Activated naive CD8-positive, alpha-beta T cell treated with anti-CD3 and anti-CD28 coated beads for 36 hours (primary cell): ENCODE measurements around the gene SDK1. TPM values are rescaled to one million over a fixed set of nuclear protein-coding genes. Genes with fewer than 3 reads are reported as not detected.

Experiments
- DNase-seq: peaks from one replicate; pipeline ENCODE4 v3.0.0; 2021
- H3K27ac Mint-ChIP-seq: one replicate; pipeline ENCODE4 v1.8.0; 2022; ENCODE audit warnings: mild to moderate bottlenecking, moderate library complexity, mixed read lengths
- H3K27me3 Mint-ChIP-seq: one replicate; pipeline ENCODE4 v1.8.0; 2022; ENCODE audit warnings: mild to moderate bottlenecking, mixed read lengths
- H3K36me3 Mint-ChIP-seq: one replicate; pipeline ENCODE4 v1.8.0; 2021; ENCODE audit warnings: mild to moderate bottlenecking, mixed read lengths
- H3K4me1 Mint-ChIP-seq: one replicate; pipeline ENCODE4 v1.8.0; 2021; ENCODE audit warnings: mixed read lengths
- H3K4me3 Mint-ChIP-seq: one replicate; pipeline ENCODE4 v1.8.0; 2022; ENCODE audit warnings: mild to moderate bottlenecking, moderate library complexity, mixed read lengths
- H3K9me3 Mint-ChIP-seq: one replicate; pipeline ENCODE4 v1.8.0; 2022; ENCODE audit warnings: mixed read lengths
- total RNA-seq, 2 experiments: library from RNA; stranded (reverse); gene quantifications; one replicate each; pipeline ENCODE4 v1.2.3, GENCODE V29; 2021

The SDK1 gene
- total RNA-seq, 2 experiments from 2014 or later = 0.49 to 0.54 TPM

DNA sequence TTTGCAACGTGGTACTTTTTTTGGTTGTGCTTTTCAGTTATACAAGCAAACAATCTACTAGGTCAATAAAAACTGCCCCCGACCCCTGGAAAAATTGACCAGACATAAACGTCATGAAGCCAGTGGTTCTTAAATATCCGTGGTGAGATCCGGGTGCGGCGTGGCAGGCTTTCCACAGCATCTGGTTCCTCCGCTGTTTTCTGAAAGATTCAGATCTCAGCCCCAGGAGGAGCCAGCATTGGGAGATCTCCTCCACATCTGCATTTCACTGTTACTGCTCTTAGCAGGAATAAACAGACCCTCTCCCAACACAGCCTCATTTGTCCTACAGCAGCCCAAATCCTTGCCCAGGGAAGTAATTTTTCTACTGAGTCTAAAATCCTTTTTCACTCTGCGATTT lies 716.7 kb downstream of the SDK1 start:
- Mint-ChIP-seq H3K27ac (no peak overlapping the region), H3K9me3 (peaks cover 4% of the 10 kb centered on the region), H3K4me1 (no peaks in the 10 kb centered on the region), H3K4me3 (no peak overlapping the region), H3K36me3 (no peaks in the 10 kb centered on the region), H3K27me3 (peaks cover 4% of the 10 kb centered on the region)
- DNase-seq = no peak

DNA sequence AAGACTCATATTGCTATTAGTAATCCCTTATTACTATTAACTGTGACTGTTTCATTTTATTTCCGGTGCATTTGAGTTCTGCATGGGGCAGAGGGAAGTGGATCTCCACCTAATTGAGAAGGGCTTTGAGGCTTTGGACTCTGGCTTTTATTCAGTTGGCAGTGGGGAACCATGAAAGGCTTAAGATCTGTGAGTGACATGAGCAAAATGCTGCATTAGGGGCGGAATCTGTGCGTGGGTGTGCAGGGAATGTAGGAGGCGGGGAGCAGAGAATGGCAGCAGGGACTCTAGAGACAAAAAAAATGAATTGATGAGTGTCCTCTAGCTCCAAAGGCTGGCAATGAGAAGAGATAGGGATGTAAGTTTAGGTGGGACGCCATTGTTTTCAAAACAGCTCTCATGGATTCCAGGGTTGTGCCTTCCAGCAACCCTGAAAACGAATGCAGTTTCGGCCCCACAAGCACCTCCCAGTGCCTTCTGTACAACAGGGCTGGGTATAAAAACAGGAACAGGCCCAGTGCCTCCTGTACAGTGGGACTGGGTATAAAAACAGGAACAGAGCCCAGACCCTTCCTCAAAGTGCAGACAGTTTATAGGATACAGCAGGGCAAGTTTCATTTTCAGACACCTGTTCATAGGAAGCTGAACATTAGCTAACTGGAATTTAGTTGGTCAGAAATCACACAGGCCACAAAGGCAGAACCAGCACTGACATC lies 717.7 kb downstream of the SDK1 start:
- Mint-ChIP-seq H3K4me3 (no peak overlapping the region), H3K9me3 (peaks cover 4% of the 10 kb centered on the region), H3K27me3 (peaks cover 4% of the 10 kb centered on the region), H3K27ac (no peak overlapping the region), H3K36me3 (no peaks in the 10 kb centered on the region), H3K4me1 (no peaks in the 10 kb centered on the region)
- DNase-seq = no peak

DNA sequence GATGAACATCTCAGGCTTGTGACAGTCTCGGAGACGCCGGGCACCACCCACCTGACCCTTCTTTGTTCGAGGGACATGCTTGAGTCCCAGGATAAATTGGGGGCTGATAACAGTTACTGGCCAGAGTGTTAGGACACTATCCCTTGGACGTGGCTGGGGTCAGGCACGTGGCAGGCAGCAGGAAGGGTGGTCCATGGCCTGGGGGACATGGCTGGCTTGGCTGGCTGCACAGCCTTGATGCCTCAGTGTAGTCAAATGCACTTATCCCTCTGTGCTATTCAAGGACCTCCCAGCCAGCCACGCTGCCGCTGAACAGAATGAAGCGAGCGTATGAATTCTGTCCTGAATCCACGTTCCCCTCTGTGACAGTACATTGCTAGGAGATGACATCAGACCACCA lies 719.0 kb downstream of the SDK1 start:
- H3K27ac Mint-ChIP-seq = no peak overlapping the region
- peaks cover 4% of the 10 kb centered on the region for H3K9me3 Mint-ChIP-seq
- peaks cover 2% of the 10 kb centered on the region for H3K27me3 Mint-ChIP-seq
- H3K4me3 Mint-ChIP-seq = no peak overlapping the region
- no peaks in the 10 kb centered on the region for H3K4me1 Mint-ChIP-seq
- no peaks in the 10 kb centered on the region for H3K36me3 Mint-ChIP-seq
- no peak for DNase-seq

DNA sequence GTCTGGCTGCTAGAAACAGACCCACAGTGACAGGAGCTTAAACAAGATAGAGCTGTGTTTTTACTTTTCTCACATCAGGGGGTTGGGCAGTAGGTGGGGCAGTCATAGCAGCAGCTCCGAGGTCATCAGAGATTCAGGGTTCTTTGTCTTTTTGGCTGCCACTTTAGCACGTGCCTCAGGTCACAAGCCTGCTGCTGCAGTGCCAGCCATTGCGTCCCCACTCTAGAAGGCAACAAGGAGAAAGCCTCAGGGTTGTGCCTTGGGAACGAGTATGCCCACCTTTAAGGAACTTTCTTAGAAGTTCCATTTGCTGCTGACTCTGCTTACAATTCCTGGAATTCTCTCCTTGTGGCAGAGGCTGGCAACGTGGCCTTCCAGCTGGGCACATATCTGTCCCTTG lies 720.4 kb downstream of the SDK1 start:
- H3K4me1 Mint-ChIP-seq = no peaks in the 10 kb centered on the region
- no peak for DNase-seq
- H3K36me3 Mint-ChIP-seq = no peaks in the 10 kb centered on the region
- peaks cover 4% of the 10 kb centered on the region for H3K9me3 Mint-ChIP-seq
- H3K4me3 Mint-ChIP-seq = no peak overlapping the region
- H3K27ac Mint-ChIP-seq = no peak overlapping the region
- no peaks in the 10 kb centered on the region for H3K27me3 Mint-ChIP-seq

DNA sequence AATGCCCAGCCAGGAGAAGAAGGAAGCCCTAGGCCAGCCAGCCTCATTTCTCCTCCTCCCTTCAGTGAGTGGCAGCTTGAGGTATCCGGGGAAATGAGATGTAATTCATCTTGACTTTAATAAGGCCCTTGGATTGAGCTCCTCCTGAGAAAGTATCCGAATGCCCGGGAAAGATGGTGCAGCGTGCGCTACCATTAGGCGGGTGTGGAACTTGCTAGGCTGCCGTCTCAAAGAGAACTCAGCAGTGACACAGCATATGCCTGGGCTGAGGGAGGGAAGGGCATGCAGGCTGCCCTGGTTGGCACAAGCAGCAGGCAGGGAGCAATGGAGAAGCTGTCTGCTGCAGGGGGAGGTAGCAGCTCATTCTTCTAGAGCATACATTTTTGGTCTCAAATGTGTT lies 721.2 kb downstream of the SDK1 start:
- H3K36me3 Mint-ChIP-seq = no peaks in the 10 kb centered on the region
- no peak for DNase-seq
- no peak overlapping the region for H3K4me3 Mint-ChIP-seq
- H3K27me3 Mint-ChIP-seq = no peaks in the 10 kb centered on the region
- no peaks in the 10 kb centered on the region for H3K4me1 Mint-ChIP-seq
- H3K9me3 Mint-ChIP-seq = peaks cover 4% of the 10 kb centered on the region
- H3K27ac Mint-ChIP-seq = no peak overlapping the region

DNA sequence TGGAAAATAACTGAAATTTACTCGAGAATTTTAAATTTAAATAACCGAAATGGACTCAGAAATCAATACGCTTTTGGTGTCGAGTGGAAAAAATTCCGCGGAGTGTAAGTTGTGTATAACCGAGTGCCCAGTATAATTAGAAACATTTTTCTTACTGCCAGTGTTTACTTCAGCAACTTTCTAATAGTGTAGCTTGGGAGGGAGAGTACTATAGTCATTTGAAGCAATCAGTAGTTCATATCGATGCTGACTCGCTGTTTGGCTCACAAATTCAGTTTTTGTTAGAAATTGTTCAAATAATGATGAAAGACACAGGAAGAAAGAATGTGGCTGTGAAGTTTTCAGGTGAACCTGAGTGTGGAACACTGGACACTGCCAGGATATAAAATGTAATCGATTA lies 722.5 kb downstream of the SDK1 start:
- H3K4me3 Mint-ChIP-seq = no peak overlapping the region
- no peaks in the 10 kb centered on the region for H3K27me3 Mint-ChIP-seq
- DNase-seq = no peak
- no peaks in the 10 kb centered on the region for H3K4me1 Mint-ChIP-seq
- H3K27ac Mint-ChIP-seq = no peak overlapping the region
- H3K9me3 Mint-ChIP-seq = peaks cover 4% of the 10 kb centered on the region
- no peaks in the 10 kb centered on the region for H3K36me3 Mint-ChIP-seq

DNA sequence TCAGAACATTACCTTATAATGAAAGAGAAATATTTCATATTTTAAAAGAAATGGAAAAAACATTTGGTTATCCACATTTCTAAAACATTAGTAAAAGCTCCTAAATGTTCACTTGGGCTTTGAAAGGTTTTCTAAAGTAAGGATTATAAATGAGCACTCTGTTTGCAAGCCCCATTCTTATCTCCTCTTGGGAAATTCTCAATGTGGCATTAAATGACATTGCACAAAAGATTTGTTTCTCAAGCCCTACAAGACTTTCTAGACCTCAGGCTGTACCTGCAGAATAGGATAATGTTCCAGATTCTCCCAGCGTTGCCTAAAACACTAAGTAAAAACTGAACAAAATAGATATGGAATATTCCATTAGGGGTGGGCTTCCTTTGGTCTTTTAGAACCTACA lies 723.1 kb downstream of the SDK1 start:
- no peak overlapping the region for H3K4me3 Mint-ChIP-seq
- H3K27me3 Mint-ChIP-seq = no peaks in the 10 kb centered on the region

DNA sequence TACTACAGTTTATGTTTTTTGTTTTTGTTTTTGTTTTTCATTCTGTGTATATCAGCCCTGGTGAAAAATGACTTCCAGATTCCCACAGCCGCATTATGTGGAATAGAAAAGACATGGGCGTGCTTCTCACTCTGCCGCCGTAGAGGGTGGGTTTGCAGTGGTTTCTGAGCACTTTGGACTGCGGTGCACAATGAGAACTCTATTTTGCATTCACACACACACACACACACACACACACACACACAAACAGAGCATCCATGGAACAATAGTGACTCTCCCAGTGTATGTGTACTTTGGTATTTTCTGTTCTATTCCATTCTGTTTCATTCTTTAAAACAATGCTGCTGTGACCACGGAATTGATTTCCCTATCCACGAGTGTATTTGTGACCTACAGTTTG lies 723.8 kb downstream of the SDK1 start:
- Mint-ChIP-seq H3K36me3 (no peaks in the 10 kb centered on the region), H3K27me3 (no peaks in the 10 kb centered on the region), H3K4me3 (no peak overlapping the region), H3K27ac (no peak overlapping the region), H3K4me1 (no peaks in the 10 kb centered on the region), H3K9me3 (no peaks in the 10 kb centered on the region)
- DNase-seq = no peak

More for the DNA sequence above, 723.1 kb downstream of the SDK1 start:
- Mint-ChIP-seq H3K9me3 (peaks cover 2% of the 10 kb centered on the region), H3K4me1 (no peaks in the 10 kb centered on the region), H3K36me3 (no peaks in the 10 kb centered on the region), H3K27ac (no peak overlapping the region)
- no peak for DNase-seq

DNA sequence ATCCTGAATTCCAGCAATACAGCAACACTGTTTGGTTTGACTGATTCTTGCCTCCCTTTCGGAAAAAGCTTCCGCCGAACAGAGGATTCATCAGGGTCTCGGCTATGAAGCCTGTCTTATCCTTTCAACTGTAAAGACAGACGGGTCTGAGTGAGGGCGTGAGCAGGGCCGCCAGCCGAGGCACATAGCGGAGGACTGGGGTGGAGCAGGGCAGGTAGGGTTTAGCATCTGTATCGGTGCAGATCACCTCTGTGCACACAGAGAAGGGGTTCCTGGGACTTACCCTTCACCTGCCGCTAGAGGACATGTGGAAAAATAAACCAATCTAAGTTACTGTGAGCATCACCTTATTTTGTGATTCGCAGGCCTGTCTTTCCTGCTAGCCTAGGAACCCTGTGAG lies 724.2 kb downstream of the SDK1 start:
- H3K4me1 Mint-ChIP-seq = no peaks in the 10 kb centered on the region

DNA sequence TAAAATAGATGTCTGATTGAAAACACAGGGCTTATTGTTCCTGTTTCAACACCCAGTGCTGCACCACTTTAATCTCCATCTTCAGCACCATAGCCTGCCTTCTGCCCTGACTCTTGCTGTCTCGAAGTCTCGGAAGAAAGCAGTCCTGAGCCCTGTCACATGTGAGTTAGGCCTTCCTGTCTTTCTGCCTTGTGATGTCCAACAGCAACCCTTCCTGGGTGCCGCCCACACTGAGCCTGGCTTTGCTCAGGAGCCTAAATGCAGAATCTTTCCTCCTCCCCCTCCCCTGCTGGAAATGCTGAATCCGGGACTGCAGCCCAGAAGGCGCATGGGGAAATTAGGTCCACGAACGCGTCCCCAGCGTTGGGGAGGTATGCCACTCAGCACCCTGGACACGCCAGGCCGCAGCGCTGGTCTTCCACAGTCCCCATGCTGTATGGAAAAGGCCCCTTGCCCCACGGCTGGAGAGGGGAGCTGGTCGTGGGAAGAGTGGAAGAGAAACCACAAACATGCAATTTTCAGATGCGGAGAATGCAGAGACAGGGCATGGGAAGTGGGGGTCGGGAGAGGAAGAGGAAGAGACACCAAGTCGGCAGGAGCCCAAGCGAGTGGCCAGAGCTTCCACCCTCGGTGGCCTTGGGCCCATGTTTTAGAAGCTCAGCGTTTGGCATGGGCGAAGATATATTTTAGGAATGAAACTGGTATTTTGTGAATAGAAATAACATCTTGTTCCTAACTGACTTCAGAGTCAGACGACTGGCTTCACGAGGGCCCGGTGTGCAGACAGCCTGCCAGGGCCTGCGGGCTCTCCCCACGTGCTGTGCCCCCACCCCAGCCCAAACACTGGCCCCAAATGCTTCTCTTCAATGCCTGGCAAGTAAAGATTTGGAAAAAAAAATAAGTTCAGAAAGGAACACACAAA lies 724.9 kb downstream of the SDK1 start:
- Mint-ChIP-seq H3K4me1 (no peaks in the 10 kb centered on the region), H3K9me3 (no peaks in the 10 kb centered on the region)

More for the DNA sequence above, 724.2 kb downstream of the SDK1 start:
- Mint-ChIP-seq H3K4me3 (no peak overlapping the region), H3K27ac (no peak overlapping the region), H3K36me3 (no peaks in the 10 kb centered on the region), H3K9me3 (no peaks in the 10 kb centered on the region), H3K27me3 (no peaks in the 10 kb centered on the region)
- DNase-seq = no peak

DNA sequence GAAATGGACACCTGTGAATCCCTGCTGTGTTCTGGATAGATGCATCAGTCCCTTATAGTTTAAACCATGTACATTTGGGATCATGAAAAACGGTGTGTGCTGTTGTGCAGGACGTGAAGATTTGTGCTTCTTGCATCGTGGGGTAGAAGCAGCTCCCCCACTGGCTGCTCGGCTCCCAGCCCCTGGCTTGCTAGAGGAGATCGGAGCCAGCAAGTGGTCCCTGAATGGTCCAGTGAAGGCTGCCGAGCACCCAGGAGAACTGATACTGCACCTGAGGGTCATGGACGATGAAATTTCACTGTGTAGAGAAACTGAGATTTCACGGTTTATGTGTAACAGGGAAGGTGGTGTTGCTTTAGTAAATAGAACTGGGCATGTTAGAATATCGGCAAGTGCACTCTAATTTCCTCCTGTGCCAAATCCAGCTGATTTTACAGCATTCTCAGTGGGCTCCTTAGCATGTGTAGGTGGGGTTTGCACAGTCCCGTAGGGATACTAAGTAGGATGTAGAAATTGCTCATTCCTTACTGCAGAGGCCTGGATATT lies 726.0 kb downstream of the SDK1 start:
- Mint-ChIP-seq H3K36me3 (no peaks in the 10 kb centered on the region), H3K9me3 (no peaks in the 10 kb centered on the region), H3K27me3 (no peaks in the 10 kb centered on the region), H3K4me3 (no peak overlapping the region), H3K27ac (no peak overlapping the region), H3K4me1 (no peaks in the 10 kb centered on the region)
- no peak for DNase-seq

More for the DNA sequence above, 724.9 kb downstream of the SDK1 start:
- Mint-ChIP-seq H3K27ac (no peak overlapping the region), H3K36me3 (no peaks in the 10 kb centered on the region), H3K4me3 (no peak overlapping the region), H3K27me3 (no peaks in the 10 kb centered on the region)
- no peak for DNase-seq

DNA sequence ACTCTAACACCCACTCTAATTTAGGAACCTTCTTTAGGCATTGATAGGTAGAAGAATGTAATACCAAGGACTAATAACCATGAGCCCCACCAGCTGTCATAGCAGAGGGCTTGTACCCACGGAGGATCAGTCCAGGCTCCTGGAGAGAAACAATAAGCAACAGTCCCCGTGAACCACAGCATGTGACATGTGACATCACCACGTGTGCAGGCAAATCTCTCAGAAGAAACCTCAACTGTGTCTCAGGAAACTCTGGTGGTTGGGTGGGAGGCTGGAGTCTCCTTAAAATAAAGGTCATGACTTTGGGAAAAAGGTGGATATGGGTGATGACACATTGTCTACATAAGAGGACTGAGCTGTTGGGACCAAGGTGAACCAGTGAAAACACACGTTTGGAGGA lies 727.2 kb downstream of the SDK1 start:
- DNase-seq = no peak
- H3K4me3 Mint-ChIP-seq = no peak overlapping the region
- no peaks in the 10 kb centered on the region for H3K27me3 Mint-ChIP-seq
- no peaks in the 10 kb centered on the region for H3K4me1 Mint-ChIP-seq
- no peak overlapping the region for H3K27ac Mint-ChIP-seq
- H3K9me3 Mint-ChIP-seq = no peaks in the 10 kb centered on the region
- H3K36me3 Mint-ChIP-seq = no peaks in the 10 kb centered on the region

DNA sequence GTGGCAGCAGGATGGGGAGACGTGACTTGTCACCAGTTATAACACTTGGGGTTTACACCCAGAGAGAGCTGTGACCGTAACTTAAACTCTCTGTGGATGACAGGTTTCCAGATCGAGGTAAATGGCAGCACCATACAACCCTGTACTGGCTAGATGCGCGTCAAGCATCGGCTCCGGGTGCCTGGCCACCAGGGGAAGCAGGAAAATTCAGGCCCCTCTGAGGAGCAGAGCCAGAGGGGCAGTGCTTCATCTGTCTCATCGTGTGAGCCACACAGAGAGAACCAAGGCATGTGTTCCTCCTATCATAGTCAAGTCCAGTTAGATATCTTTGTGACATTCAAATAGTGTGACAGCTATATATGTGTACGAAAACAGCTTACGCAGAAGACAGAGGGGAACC lies 728.9 kb downstream of the SDK1 start:
- no peaks in the 10 kb centered on the region for H3K27me3 Mint-ChIP-seq
- no peaks in the 10 kb centered on the region for H3K9me3 Mint-ChIP-seq
- no peak overlapping the region for H3K4me3 Mint-ChIP-seq
- no peak overlapping the region for H3K27ac Mint-ChIP-seq
- H3K4me1 Mint-ChIP-seq = no peaks in the 10 kb centered on the region
- H3K36me3 Mint-ChIP-seq = no peaks in the 10 kb centered on the region
- no peak for DNase-seq

DNA sequence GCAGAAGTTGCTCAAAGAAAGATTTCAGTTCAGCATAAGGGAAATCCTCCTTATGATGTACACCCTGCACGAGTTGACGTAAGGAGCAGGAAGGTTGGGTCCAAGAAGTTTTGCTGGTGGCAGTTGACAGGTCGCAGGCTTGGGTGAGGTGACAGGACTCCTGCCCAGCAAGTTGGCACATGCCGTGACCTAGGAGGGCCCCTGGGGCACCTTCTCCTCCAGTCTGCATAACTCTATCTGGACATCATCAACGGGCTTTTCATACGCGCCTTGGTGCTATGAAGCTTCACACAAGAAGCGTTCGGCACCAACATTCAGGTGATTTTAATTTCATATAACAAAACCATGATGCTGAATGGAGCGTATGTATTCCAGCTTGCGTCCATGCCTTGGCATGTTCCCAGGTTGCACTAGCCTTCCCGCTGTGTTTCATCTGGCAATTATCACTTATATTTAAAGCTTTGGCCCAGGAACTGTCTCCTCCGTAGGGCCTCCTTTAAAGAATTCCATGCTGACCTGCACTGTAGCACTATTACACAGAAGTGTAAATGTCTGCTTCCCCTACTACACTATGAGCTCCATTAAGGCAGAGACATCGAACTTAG lies 729.4 kb downstream of the SDK1 start:
- Mint-ChIP-seq H3K27ac (no peak overlapping the region), H3K4me1 (no peaks in the 10 kb centered on the region), H3K36me3 (no peaks in the 10 kb centered on the region), H3K4me3 (no peak overlapping the region), H3K27me3 (no peaks in the 10 kb centered on the region), H3K9me3 (no peaks in the 10 kb centered on the region)
- DNase-seq = no peak

DNA sequence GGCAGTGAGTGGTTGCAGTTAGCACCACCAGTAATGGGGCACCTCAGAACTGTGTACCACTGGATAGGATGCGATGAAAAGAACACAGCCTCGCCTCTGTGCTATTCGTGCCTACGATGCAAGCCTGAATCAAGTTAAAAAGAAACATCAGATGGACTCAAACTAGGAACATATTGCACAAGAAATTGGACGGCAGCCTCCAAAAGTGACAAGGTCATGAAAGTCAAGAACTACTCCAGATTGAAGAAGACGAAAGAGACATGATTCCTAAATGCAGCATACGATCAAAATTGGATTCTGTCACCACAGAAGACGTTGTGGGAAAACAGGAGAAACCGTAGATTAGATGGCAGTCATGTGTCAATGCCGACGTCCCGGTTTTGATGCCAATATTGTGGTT lies 732.9 kb downstream of the SDK1 start:
- Mint-ChIP-seq H3K4me1 (no peaks in the 10 kb centered on the region), H3K36me3 (no peaks in the 10 kb centered on the region), H3K9me3 (no peaks in the 10 kb centered on the region), H3K4me3 (no peak overlapping the region), H3K27ac (no peak overlapping the region), H3K27me3 (no peaks in the 10 kb centered on the region)
- DNase-seq = no peak
